ENCODE measurements around the gene COL13A1.

GRCh38 chr10:69757206-69757552 lies 44.5 kb upstream of the COL13A1 start:
- TF ChIP-seq YY1 (IDR thresholded peaks at IDR 0.05; ENCODE audit: insufficient read depth, insufficient read length) (no peak), ZNF274 (IDR thresholded peaks at IDR 0.05; ENCODE audit: low read depth, low read length) (no peak)

Data from NT2/D1 (cell line).